Nephron progenitor cell (in vitro differentiated cells): ENCODE measurements around the gene DDX10.
"Not testable (repeated sequence)": the region's sequence is repeated elsewhere in the genome, so short reads cannot be mapped to it uniquely, and the experiment has no call there.

ENCODE experiments used
- DNase-seq: peaks from one replicate; pipeline ENCODE4 v3.0.0; 2021
- H3K27ac Mint-ChIP-seq: 2 replicates; pipeline ENCODE4 v1.8.0; 2021; ENCODE audit warnings: mild to moderate bottlenecking, moderate library complexity, mixed read lengths
- H3K27me3 Mint-ChIP-seq: 2 replicates; pipeline ENCODE4 v1.8.0; 2021; ENCODE audit warnings: mild to moderate bottlenecking, low read depth, mixed read lengths; ENCODE audit not compliant: poor library complexity
- H3K36me3 Mint-ChIP-seq: 2 replicates; pipeline ENCODE4 v1.8.0; 2021; ENCODE audit warnings: low read depth, mixed read lengths
- H3K4me1 Mint-ChIP-seq: 2 replicates; pipeline ENCODE4 v1.8.0; 2021; ENCODE audit warnings: mixed read lengths
- H3K4me3 Mint-ChIP-seq: 2 replicates; pipeline ENCODE4 v1.8.0; 2021; ENCODE audit warnings: mild to moderate bottlenecking, moderate library complexity, mixed read lengths
- H3K9me3 Mint-ChIP-seq: 2 replicates; pipeline ENCODE4 v1.8.0; 2021; ENCODE audit warnings: mild to moderate bottlenecking, moderate library complexity, mixed read lengths
- CTCF ChIP-seq: fragments of 200-600 bp; sonication (generic); IDR thresholded peaks from 2 replicates; pipeline ENCODE4 v1.5.0; 2021; ENCODE audit warnings: antibody characterized with exemption

DDX10 gene

DNA sequence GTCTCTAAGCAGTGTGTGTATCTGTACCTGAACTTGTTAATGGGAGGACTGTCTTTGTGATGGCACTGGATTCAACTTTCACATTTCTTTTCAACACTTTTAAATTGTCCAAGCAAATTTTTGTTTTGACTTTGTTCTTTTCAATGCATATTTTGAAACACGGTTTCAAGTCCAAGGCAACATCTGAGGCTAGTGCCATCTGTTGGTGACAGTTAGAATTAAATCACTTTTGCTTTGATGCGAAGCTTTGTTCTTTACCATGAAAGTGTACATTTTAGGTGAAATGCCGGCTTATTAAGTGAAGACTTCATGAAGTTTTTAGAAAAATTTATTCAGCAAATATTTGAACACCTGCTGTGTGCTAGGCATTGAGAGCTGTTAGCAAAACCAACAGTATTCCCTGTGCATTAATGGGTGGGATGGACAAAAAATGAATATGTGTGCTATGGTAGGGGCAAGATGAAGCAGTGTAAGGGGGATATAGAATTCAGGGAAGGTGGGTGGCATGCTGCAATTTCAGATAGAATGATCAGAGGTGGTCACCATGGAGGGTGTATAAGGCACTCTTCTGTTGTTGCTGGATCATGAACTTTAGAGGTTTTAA, 70.2 kb downstream of the DDX10 start:
- DNase-seq, result no peak
- H3K27ac Mint-ChIP-seq, result no peak overlapping the region
- H3K4me1 Mint-ChIP-seq, result no peaks in the 10 kb centered on the region
- H3K36me3 Mint-ChIP-seq, result peaks cover 76% of the 10 kb centered on the region
- no peaks in the 10 kb centered on the region for H3K27me3 Mint-ChIP-seq
- TF ChIP-seq CTCF, result peak; percentile 40
- no peak overlapping the region for H3K4me3 Mint-ChIP-seq
- H3K9me3 Mint-ChIP-seq, result peaks cover 8% of the 10 kb centered on the region

- not testable (repeated sequence) for H3K27ac Mint-ChIP-seq, H3K27me3 Mint-ChIP-seq, H3K4me1 Mint-ChIP-seq, H3K4me3 Mint-ChIP-seq, DNase-seq
- H3K9me3 Mint-ChIP-seq, result peaks cover 25% of the 10 kb centered on the region
- H3K36me3 Mint-ChIP-seq, result peaks cover 67% of the 10 kb centered on the region
Observed at GRCh38 chr11:108740132-108740531, 75.3 kb downstream of the DDX10 start.

- Mint-ChIP-seq H3K4me3 (no peak overlapping the region), H3K27ac (no peak overlapping the region), H3K27me3 (no peaks in the 10 kb centered on the region), H3K9me3 (peaks cover 25% of the 10 kb centered on the region), H3K4me1 (no peaks in the 10 kb centered on the region), H3K36me3 (peaks cover 38% of the 10 kb centered on the region)
- no peak for DNase-seq
- TF ChIP-seq CTCF, result no peak
Observed at GRCh38 chr11:108743851-108744250, 79.0 kb downstream of the DDX10 start.

GRCh38 chr11:108748968-108749367, 84.1 kb downstream of the DDX10 start:
- Mint-ChIP-seq H3K4me3 (no peak overlapping the region), H3K9me3 (no peaks in the 10 kb centered on the region)

DNA sequence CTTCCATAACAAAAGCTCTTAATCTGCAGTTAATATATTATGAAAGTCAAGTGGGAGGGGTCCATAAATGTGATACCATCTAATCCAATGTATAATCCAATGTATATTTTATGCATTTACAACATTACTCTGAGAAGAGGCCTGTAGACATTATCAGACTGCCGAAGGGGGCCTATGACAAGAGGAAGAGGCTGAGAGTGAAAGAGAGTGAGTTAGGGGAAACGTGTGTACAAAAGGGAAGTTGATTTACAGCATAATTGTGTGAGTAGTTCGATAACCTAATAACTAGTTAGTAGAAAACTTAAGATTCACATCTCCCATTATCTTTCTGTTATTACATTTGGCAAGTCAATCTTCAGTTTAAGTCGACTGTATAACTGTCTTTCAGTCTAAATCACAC, 86.6 kb downstream of the DDX10 start:
- Mint-ChIP-seq H3K9me3 (no peaks in the 10 kb centered on the region), H3K4me3 (no peak overlapping the region), H3K36me3 (no peaks in the 10 kb centered on the region), H3K27ac (no peak overlapping the region), H3K27me3 (no peaks in the 10 kb centered on the region), H3K4me1 (peaks cover 21% of the 10 kb centered on the region)
- no peak for DNase-seq
- no peak for TF ChIP-seq CTCF

More at GRCh38 chr11:108748968-108749367, 84.1 kb downstream of the DDX10 start:
- Mint-ChIP-seq H3K27ac (no peak overlapping the region), H3K27me3 (no peaks in the 10 kb centered on the region), H3K36me3 (no peaks in the 10 kb centered on the region), H3K4me1 (peaks cover under 1% of the 10 kb centered on the region)
- DNase-seq, result no peak
- TF ChIP-seq CTCF, result no peak

GRCh38 chr11:108752297-108752751, 87.5 kb downstream of the DDX10 start:
- Mint-ChIP-seq H3K4me3 (no peak overlapping the region), H3K27ac (no peak overlapping the region), H3K4me1 (peaks cover 29% of the 10 kb centered on the region)

More at GRCh38 chr11:108752297-108752751, 87.5 kb downstream of the DDX10 start:
- Mint-ChIP-seq H3K9me3 (no peaks in the 10 kb centered on the region), H3K36me3 (no peaks in the 10 kb centered on the region), H3K27me3 (no peaks in the 10 kb centered on the region)
- TF ChIP-seq CTCF, result no peak
- no peak for DNase-seq
